NCI-H2029 treated with DMSO at 0.1 percent for 48 hours (cell line): ENCODE data around the gene CD59.
"Not testable (repeated sequence)": the region's sequence is repeated elsewhere in the genome, so short reads cannot be mapped to it uniquely, and the experiment has no call there.

Source experiments
- DNase-seq: peaks from one replicate; lab custom pipeline; 2025; lab: John Stamatoyannopoulos, UW

CD59 gene

DNA sequence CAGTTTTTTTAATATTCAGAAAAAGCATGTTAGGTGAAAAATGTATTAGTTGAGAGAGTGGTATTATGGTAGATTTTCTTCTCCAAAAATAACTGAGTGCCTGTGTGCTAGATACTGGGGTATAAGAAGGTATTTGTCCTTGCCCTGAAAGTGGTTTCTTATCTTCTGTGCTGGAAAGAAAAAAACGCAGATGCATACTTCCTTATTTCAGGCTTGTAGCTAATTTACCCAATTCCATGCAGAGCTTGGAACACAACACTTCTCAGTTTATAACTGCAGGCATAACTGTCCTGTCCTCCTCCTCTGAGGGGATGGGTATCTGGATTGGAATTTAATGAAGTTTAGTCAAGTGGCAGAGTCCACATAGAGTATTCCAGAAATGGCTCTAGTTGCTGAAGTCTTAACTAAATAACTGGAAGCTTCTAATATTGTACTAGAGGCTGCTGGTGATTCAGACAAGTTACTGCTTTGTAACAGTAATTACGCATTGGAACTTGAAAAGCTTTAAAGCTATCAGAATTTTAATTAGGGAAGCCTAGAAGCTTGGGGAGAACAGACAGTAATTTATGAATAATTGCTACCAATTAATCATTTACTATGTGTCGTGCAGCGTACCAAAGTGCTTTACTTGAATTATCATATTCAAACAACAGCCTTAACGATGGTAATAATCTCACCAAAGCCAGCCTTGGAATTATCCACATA is 22.9 kb downstream of the CD59 start:
- no peak for DNase-seq

DNA sequence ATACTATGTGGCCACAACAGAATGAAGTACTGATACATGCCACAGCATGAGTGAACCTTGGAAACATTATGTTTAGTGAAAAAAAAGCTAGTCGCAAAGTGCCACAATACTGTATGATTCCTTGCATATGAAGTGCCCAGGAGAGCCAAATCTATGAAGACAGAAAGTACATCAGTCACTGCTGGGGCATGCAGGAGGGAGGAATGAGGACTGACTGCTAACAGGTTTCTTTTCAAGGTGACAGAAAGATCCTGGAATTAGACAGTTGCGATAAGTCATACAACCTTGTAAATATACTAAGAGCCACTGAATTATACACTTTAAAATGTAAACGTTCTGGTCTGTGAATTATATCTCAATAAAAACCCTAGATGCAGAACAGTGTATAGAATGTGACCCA is 23.8 kb downstream of the CD59 start:
- DNase-seq: no peak

DNA sequence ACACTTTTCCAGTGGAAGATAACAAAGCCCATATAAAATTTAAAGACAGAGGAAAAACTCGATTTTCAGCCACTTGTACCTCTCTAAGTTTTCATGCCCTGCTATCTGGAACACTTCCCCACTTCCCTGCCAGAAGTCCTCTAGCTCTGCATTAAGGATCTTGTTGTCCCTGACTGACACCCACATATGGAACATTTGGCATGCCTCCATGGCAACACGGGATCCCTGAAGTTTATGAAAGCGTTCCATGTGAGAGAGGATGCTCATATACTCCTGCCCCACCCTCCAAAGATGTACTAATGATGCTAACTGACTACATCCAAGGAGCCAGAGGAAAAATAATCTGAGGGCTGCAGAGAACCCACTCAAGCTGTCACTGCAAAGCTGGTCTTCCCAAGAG is 26.8 kb downstream of the CD59 start:
- no peak for DNase-seq

DNA sequence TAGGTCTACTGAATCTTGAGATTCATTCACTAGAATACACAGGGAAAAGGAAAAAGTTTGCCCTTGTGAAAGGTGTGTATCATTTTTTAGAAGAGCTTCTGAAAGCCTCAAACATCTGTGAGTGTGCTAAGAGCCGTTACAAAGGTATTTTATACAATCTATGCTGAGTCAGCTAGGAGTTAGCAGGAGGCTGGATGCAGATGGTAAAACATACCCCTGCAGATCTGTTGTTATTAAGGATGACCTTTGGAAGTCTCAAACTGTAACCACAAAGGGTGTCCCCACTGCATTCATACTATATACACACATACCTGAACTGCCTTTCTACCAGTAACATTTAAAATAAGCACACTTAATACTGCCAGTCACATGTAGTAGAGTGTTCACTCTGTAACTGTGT is 27.2 kb downstream of the CD59 start:
- DNase-seq: no peak

DNA sequence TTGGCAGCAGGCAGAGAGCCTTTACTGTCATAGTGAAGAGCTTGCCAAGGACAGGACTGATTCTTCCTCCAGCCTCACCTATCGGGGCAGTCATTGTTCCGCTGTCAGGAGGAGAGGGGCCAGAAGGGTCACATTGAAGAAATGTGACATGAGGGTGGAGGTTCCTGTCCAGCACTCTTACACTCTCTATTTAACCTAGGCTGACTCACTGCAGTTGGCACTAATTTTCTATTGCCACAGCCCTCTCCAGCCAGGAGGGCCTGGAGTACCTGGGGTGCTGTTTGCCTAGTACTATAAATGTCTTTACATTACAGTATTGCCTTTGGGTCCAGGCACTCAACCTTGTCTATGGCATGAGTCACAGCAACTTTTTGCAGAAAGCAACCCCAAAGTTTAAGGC is 28.4 kb downstream of the CD59 start:
- DNase-seq: not testable (repeated sequence)

DNA sequence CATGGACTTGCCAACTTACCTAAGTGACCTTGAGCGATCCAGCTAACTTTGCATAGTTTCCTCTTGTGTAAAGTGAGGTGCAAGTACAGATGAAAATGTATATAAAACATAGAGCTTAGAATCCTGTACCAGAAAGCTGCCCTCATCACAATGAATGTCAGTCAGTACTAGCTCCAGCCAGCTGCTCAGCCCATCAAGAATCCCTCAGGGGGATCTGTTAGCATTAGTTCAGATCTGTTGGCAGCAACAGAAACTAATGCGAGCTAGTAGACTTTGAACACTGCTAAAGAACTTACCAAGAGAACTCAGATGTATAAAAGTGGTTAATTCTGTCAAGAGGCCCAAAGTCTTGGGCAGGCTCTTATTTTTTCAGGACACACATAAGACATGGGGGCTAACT is 29.3 kb downstream of the CD59 start:
- DNase-seq: no peak

DNA sequence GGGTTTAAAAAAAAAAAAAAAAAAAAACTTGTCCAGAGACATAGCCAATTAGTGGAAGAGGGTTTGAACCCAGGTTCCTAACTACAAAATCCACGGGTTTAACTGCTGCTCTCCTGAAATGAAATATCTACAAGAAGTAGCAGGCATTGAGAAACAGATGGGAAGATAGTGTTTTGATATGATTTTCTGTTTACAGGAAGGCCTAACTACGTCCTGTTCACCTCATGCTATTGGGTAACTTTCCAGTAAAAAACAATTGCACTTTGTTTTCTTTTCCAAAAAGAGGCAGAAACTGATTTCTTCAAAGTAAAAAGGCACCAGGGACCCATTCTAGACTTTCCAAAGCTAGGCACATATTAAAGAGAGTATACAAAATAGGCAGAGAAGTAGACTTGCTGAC is 29.7 kb downstream of the CD59 start:
- DNase-seq: no peak

DNA sequence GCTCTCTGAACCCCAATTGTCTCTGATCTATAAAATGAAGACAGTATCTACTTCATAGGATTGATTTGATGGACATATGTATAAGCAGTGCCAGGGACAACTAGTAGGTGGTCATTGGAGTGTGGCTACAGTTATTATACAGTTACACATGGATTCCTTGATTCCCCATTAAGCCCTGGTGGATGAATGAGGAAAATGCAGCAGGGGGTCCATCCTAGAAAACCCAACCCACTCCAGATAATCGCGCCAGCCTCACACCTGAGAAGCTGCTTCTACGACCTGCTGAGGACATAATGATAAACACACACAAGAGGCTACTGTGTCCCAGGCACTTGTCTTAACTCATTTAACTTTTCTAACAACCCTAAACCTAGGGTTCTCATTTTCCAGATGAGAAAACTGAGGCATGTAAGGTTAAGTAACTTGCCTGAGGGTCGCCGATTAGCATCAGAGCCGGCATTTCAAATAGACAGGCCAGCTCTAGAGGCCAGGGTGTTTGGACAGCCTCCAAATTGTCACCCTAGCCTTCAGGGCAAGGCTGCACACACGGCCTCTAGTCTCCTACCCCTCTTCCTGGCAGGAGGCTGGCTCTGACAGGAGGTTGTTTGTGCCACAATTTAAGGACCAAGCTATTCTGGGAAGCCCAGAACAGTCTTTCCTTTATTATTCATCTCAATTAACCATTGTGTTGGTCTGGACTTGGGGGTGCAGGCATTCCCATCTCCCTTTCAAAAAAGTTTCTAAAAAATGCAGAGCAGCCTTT is 31.8 kb downstream of the CD59 start:
- DNase-seq: no peak

DNA sequence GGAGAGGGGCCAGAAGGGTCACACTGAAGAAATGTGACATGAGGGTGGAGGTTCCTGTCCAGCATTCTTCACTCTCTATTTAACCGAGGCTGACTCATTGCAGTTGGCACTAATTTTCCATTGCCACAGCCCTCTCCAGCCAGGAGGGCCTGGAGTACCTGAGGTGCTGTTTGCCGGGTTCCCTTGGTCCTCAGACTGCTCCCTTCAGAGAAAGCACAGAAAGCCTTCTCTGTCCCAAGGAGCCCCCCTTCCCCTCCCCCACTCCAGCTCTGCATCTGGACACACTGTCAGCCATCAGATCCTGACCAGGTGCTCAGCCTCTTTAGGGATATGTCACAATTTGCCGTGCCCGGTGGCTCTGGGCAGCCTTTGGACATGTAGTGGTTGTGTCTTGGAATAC is 32.4 kb downstream of the CD59 start:
- DNase-seq: no peak

DNA sequence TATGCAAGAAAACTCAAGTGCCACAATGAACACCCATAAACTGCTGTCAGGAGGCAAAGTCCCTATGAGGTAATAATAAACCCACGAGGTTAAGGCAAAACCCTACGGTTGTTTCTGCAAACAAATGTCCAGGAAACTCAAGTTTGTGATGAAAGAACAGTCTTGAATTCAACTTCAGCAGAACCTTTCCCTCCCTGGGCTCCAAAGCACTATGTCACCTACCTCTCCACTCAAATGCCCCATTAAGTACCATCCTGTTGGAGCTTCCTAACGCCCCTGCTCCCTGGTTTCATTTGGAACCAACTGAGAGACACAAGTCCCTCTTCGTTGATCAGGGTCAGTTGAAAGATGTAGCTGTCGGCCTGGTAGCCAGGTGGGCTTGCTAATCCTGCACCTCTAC is 33.0 kb downstream of the CD59 start:
- DNase-seq: no peak

DNA sequence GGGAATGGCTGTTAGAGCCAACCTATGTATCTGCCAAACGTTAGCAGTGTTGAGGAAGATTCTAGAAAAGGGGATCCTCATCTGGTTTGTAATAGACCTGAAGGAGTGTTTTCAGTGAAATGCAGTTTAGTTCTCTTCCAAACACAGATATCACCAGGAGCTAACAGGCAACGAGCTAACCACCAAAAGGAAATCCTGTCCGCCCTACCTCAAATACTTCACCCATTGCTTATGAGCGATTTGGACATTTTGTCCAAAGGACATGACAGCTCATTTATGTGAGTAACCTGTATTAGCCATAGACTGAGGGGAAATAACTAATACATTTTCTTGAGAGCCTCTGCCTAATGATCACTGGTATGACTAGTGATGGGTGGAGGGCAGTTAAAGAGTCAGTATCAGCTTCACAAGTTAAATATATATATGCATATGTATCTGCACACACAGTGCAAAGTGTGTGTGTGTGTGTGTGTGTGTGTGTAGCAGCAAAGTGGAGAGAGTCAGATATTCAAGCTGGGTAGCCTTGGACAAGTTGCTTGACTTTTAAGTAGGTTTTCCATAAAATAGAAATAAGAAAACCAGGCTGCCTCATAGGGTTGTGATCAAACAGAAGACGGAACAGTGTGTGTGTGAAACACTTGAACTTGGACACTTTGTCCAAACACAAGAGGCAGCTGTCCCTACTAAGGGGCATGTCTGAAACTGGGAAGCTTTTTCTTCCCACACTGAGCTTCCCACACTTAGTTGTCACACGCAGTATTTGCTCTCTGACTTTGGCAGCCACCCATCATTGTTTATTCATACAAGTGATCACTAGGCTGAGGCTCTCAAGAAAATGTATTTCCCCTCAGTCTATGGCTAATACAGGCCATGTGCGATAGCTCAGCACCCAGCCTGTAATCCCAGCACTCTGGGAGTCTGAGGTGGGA is 34.7 kb downstream of the CD59 start:
- DNase-seq: peak; percentile 38

DNA sequence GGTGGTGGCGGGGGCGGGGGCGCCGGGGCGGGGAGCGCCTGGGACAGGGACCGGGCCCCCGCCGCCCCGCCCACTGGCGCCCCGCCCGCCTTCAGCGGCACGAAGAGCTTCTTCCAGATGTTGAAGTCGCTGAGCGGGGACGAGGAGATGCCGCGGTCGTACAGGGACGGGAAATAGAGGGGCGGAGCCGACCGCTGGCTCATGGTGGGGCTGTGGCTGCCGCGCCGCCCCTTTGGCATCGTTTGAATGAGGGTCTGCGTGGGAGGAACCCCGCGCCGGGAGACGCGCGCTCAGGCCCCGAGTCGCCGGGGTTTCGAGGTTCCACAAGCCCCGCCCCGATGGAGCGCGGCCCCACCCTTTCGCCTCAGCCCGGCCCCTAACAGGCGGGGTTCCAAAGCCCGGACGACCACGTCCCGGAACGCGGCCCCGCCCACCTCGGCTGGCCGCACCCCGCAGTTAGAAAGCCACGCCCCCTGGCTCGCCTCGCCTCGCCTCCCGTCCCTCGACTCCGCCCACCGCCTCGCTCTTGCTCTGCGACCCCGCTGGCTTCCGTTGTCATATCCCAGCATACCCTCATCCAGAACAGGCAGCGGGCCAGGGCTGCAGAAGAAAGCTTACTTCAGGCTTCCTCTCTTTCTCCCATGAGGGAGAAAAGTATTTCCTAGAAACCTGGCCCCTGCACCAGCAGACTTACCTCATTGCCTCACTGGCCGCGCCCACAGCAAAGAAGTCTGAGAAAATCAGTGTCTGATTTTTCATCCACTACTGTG is 35.5 kb downstream of the CD59 start, which contains the start of gene C11orf91:
TSS of gene C11orf91 (minus strand) at position 325 of the 770 bp plus-strand sequence. CDS start at position 239, 86 bp downstream.
- peak; percentile 70 for DNase-seq

DNA sequence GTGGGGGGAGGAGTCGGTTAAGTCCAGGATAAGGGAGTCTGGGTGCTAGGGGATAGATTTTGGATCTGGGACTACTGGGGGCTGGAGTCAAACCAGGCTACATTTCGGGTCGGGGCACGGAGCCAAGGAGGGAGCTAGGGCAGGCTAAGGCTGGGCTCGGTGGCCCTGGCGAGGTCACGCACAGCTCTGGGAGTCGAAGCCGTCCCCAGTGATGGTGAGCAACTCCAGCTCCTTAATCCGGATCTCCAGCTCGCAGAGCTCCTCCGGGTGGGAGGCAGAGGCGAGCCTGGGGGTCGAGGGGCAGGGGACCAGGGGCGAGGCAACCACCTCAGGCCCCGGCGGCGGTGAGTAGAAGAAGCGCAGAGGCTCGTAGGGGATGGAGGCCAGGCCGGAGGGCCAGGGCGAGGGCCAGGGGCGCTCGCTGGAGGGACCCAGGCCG is 36.1 kb downstream of the CD59 start:
- DNase-seq: no peak

DNA sequence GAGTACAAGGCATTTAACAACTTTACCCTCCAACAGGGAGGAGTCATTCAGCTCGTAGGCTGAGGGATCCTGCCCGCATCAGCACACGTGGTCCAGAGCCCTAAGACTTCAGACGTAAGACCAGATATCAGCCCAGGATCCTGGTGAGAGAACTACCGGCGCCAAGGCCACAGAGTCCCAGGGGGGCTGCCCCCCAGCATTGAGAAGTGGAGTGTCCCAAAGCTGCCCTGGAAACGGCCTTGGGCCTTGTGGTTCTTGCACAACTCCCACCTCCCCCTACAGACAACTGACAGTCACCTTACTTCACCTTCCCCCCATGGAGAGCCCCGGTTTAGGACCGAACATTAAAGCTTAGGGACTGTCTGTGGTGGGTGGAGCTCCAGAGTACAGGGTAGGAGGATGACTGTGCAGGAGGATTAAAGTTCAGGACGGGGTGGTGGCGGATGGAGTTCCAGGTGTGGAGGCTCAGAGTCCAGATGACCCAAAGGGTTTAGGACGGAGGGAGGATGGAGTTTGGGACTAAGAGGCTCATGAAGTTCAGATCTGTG is 36.6 kb downstream of the CD59 start:
- DNase-seq: no peak

DNA sequence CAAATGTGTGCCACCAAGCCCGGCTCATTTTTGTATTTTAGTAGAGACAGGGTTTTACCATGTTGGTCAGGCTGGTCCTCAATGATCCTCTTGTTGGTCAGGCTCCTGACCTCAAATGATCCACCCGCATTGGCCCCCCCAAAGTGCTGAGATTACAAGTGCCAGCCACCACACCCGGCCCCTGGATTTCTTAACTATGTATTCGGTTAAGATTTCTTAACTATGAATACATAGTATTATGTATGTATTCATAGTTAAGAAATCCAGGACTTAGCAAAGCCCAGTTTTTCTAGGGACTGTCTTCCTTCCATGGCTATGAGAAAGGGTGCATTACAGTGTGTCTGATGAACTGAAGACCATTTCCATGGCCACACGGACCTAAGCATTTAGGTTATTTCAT is 37.3 kb downstream of the CD59 start:
- DNase-seq: no peak

DNA sequence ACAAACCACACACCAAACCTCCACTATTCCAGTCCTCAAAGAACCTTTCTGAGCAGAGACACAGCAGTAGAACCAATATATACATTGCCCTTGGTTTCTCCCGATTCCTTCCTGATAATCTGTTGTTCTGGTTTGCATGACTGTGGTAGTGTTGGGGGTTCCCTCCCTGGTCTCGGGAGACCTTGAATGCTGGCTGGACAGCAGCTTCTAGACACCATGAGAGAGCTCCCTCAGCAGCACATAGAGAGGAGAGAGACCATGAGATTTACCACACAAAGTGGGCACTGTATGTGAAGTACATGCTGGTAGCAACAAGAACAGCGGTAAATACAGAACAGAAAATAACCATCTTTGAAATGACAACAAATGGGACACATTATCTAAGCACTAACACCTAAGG is 38.2 kb downstream of the CD59 start:
- no peak for DNase-seq

DNA sequence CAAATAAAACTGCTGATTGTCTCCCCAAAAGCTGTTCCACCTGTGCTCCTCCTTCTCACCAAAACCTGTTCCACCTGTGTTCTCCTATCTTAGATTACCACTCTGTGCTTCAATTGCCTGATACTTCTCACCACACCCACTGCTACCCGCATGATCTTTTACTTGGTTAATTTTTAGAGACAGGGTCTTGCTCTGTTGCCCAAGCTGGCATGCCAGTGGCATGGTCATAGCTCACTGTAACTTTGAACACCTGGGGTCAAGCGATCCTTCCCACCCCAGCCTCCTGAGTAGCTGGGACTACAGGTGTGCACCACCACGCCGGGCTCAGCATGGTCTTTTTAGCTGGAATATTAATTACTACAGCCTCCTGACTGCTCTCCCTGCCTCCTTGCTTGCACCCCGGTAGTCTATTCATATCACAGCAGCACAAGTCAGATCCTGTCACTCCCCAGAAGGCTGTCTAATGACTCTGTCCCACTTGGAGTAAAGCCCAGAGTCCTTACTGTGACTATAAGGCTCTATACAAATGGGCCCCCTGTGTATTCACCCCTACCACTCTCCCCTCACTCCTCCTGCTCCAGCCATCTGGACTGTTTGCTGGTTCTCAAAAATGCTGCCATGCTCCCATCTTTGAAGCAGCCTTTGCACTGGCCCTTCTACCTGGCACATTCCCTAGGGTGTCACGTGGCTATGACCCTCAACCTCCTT is 39.1 kb downstream of the CD59 start:
- no peak for DNase-seq

DNA sequence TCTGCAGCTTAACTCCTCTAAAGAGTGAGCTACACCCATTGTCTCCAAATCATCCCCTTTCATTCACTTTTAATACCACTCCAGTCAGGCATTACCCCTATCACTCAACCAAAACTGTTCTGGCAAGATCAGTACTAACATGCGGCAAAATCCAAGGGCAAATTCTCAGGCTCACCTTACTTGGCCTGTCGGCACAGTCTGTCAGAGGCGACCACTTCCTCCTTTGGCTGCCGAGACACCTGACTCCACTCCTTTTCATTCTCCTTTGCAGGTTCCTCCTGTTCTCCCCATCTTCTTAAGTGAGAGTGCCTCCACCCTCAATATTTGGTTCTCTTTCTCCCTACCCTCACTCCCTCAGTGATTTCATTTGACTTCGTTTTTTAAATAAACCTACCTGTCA is 39.8 kb downstream of the CD59 start:
- no peak for DNase-seq

DNA sequence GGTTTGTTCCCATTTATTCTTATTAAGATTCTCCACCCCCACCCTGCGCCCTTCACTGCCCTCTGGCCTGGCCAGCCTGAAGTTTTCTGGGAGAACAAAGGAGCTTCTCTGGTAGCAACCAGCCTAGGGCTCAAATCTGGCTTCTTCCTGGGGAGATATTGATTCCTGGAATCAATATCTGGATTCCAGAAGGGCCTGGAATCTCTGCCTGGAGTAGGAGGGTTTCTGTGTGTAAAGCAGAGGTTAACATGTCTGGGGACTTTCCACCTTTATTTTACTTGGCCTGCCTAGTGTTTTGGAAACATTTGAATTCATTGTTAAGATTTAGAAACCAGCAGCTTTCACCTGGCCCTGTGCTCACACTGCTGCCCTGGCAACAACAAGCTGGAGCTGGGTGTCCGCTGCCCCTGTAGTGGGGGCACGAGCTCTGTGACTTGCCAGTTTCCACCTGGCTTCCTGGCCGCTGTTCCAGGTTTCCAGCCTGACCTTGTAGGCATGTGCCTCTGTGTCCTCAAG is 41.1 kb downstream of the CD59 start:
- DNase-seq: no peak

DNA sequence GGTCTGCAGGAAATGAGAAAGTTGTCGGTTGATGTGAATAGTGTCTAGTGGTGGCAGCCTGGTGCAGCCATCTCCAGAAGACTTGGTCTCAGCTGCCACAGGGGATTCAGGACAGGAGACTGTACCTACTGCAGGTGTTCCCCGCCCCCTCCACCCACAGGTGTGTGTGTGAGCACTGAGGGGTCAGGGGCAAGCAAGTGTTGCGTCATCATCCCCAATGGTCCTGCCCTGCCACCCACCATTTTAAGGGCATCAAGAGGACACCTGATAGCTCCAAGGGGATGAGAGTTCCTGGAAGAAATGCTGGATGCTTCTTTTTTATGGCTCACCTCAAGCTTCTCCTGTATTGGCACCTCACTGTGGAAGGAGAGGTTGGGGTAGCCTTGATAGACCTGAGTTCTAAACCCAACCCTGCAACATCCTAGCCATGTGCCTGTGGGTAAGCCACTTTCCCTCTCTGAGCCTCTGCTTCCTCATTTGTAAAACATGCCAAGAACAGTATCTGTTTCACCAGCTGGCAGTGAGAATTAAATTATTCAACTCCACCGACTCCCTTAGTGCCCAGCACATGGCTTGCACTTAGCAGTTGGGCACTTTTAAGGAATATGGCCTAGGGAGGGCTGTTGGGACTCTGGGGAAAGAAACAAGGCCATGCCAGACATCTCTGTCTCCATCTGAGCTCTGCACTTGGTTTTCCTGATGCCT is 41.7 kb downstream of the CD59 start:
- DNase-seq: no peak
